CD14-positive monocyte (primary cell): ENCODE data around the gene THSD4. TPM values are rescaled to one million over a fixed set of nuclear protein-coding genes. Genes with fewer than 3 reads are reported as not detected.

Source experiments
- DNase-seq, 3 donors: peaks; one replicate each; pipeline ENCODE4 v3.0.0-alpha.2; 2011 to 2022
- H2AFZ ChIP-seq: 2 replicates; pipeline ENCODE4 v1.6.0; 2012; ENCODE audit warnings: mild to moderate bottlenecking, low read depth, low read length, inconsistent platforms; ENCODE audit not compliant: insufficient read depth, poor library complexity, severe bottlenecking
- H3K27ac ChIP-seq, 2 donors: 1 replicate in 1 of 2; 2 replicates in 1 of 2; pipeline ENCODE4 v1.5.1; 2012 to 2013; ENCODE audit warnings: low read length in 2 of 2, control low read depth in 1 of 2, inconsistent platforms in 1 of 2, low read depth in 1 of 2, mild to moderate bottlenecking in 1 of 2
- H3K27me3 ChIP-seq, 2 donors: one replicate each; pipeline versions ENCODE4 v1.6.0 to v1.6.1; 2011 to 2013; ENCODE audit warnings: low read length in 2 of 2; ENCODE audit not compliant: control insufficient read depth in 2 of 2, insufficient read depth in 2 of 2
- H3K36me3 ChIP-seq, 2 donors: replicated peaks in 1 of 2; 1 replicate in 1 of 2; 2 replicates in 1 of 2; pipeline versions ENCODE4 v1.5.1 to v1.6.1; 2012 to 2013; ENCODE audit warnings: low read length in 2 of 2, control low read depth in 1 of 2, inconsistent platforms in 1 of 2, mild to moderate bottlenecking in 1 of 2; ENCODE audit not compliant: insufficient read depth in 2 of 2, control insufficient read depth in 1 of 2
- H3K4me1 ChIP-seq, 2 donors: 1 replicate in 1 of 2; 2 replicates in 1 of 2; pipeline versions ENCODE4 v1.5.1 to v1.6.1; 2012 to 2013; ENCODE audit warnings: low read length in 2 of 2, control low read depth in 1 of 2, inconsistent platforms in 1 of 2, mild to moderate bottlenecking in 1 of 2, moderate library complexity in 1 of 2; ENCODE audit not compliant: insufficient read depth in 2 of 2, control insufficient read depth in 1 of 2
- H3K4me2 ChIP-seq: replicated peaks from 2 replicates; pipeline ENCODE3; 2012; ENCODE audit warnings: low read length, moderate library complexity, mild to moderate bottlenecking; ENCODE audit not compliant: poor library complexity, severe bottlenecking; ENCODE audit errors: extremely low read depth
- H3K4me3 ChIP-seq, 3 experiments: fragments of 200-600 bp in 1 of 3; sonication (generic) in 1 of 3; replicated peaks in 1 of 3; 1 replicate in 2 of 3; 2 replicates in 1 of 3; pipeline ENCODE4 v1.5.1; 2011 to 2013; ENCODE audit warnings: low read length in 3 of 3, mild to moderate bottlenecking in 3 of 3, control low read depth in 2 of 3, low read depth in 2 of 3, inconsistent platforms in 1 of 3, moderate library complexity in 1 of 3
- H3K79me2 ChIP-seq: 2 replicates; pipeline ENCODE4 v1.6.0; 2012; ENCODE audit warnings: mild to moderate bottlenecking, control low read depth, inconsistent platforms, low read length, moderate library complexity; ENCODE audit not compliant: insufficient read depth
- H3K9ac ChIP-seq: 2 replicates; pipeline ENCODE4 v1.6.0; 2017; ENCODE audit warnings: low read length, mild to moderate bottlenecking; ENCODE audit not compliant: insufficient read depth, poor library complexity, severe bottlenecking
- H3K9me3 ChIP-seq, 2 donors: replicated peaks in 1 of 2; 1 replicate in 1 of 2; 2 replicates in 1 of 2; pipeline versions ENCODE4 v1.5.1 to v1.6.1; 2012 to 2013; ENCODE audit warnings: low read length in 2 of 2, control low read depth in 1 of 2; ENCODE audit not compliant: control insufficient read depth in 1 of 2, insufficient read depth in 1 of 2
- H4K20me1 ChIP-seq: 2 replicates; pipeline ENCODE4 v1.6.0; 2012; ENCODE audit warnings: mild to moderate bottlenecking, low read length, control low read depth, moderate library complexity; ENCODE audit not compliant: insufficient read depth
- H3K27ac Mint-ChIP-seq, 7 donors: one replicate each; pipeline ENCODE4 v1.8.0; 2020; ENCODE audit warnings: mild to moderate bottlenecking in 7 of 7, mixed read lengths in 7 of 7, moderate library complexity in 6 of 7, inconsistent platforms in 2 of 7
- H3K27me3 Mint-ChIP-seq, 3 donors: one replicate each; pipeline ENCODE4 v1.8.0; 2021 to 2022; ENCODE audit warnings: low read depth in 3 of 3, mild to moderate bottlenecking in 3 of 3, mixed read lengths in 3 of 3, moderate library complexity in 3 of 3, inconsistent platforms in 1 of 3
- H3K36me3 Mint-ChIP-seq, 2 donors: one replicate each; pipeline ENCODE4 v1.8.0; 2020; ENCODE audit warnings: mixed read lengths in 2 of 2, inconsistent platforms in 1 of 2, mild to moderate bottlenecking in 1 of 2
- H3K4me1 Mint-ChIP-seq: one replicate; pipeline ENCODE4 v1.8.0; 2020; ENCODE audit warnings: mild to moderate bottlenecking, mixed read lengths
- H3K4me3 Mint-ChIP-seq, 2 donors: one replicate each; pipeline ENCODE4 v1.8.0; 2020; ENCODE audit warnings: mild to moderate bottlenecking in 2 of 2, mixed read lengths in 2 of 2, moderate library complexity in 1 of 2
- H3K9me3 Mint-ChIP-seq, 7 donors: one replicate each; pipeline ENCODE4 v1.8.0; 2020 to 2022; ENCODE audit warnings: mixed read lengths in 7 of 7, mild to moderate bottlenecking in 6 of 7, moderate library complexity in 6 of 7, inconsistent platforms in 2 of 7
- WGBS: methylation state at CpG from one replicate; pipeline ENCODE4 v1.1.5; 2013; ENCODE audit warnings: missing lambda C conversion rate; ENCODE audit not compliant: insufficient coverage; 5-methylcytosine and 5-hydroxymethylcytosine counted together
- intact Hi-C, 2 donors: fragments of 100-400 bp; cut with micrococcal nuclease; formaldehyde crosslinking; loops; one replicate each; pipeline versions ENCODE4 v1.15.0 to v1.15.1; 2023
- polyA plus RNA-seq, 3 donors: library from polyadenylated mRNA; depleted of rRNA in 1 of 3; unstranded in 2 of 3; stranded (reverse) in 1 of 3; fragments of 300-500 nt in 2 of 3; fragments of >200 nt in 1 of 3; fragmentation: Illumina TruSeq in 2 of 3; gene quantifications; 1 replicate in 2 of 3; 2 replicates in 1 of 3; pipeline ENCODE4 v1.2.3, GENCODE V29; 2012 to 2021
- TF ChIP-seq, protein P1 (sequence below): fragments of 200-600 bp; IDR thresholded peaks from one replicate; pipeline ENCODE4 v1.8.0; 2022; ENCODE audit warnings: antibody characterized with exemption, mild to moderate bottlenecking

THSD4 gene
- polyA plus RNA-seq, 3 donors = not detected

DNA sequence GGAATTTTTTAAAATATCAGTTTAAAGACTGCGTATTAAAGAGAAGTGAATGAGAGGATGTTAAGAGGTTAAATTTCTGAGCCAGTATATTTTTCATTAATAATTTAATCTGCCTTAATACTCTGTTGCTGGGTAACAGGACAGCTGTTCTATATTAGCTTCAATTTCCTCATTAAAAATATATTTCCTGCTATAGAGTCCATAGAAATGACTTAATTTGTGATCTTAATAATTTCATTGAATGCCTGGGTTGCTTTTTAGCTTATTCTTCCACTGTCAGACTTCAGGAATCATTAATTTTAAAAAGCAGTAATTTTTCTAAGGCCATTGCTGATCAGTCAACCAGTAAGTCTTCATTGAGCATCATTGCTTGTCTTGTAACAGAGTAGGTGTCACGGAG lies 129.0 kb downstream of the THSD4 start:
- Mint-ChIP-seq H3K27ac (no peak overlapping the region), H3K9me3 (peaks cover 0 to 4% (median 1%) of the 10 kb centered on the region in 7 donors), H3K4me3 (no peak overlapping the region), H3K4me1 (no peaks in the 10 kb centered on the region), H3K27me3 (peaks cover 0 to 5% (median 3%) of the 10 kb centered on the region in 3 donors), H3K36me3 (no peaks in the 10 kb centered on the region)
- no peak for DNase-seq
- Histone ChIP-seq H3K4me2 (no peak overlapping the region), H3K79me2 (no peaks in the 10 kb centered on the region), H3K9ac (no peak overlapping the region), H3K27ac (no peak overlapping the region), H3K27me3 (no peaks in the 10 kb centered on the region), H3K36me3 (no peaks in the 10 kb centered on the region), H2AFZ (no peak overlapping the region), H3K4me1 (no peaks in the 10 kb centered on the region), H3K9me3 (no peaks in the 10 kb centered on the region), H4K20me1 (no peaks in the 10 kb centered on the region), H3K4me3 (no peak overlapping the region)
- no CpG with 5 or more reads among the region's 2 CpGs for WGBS
- intact Hi-C loops = no loop called here
- TF ChIP-seq, protein P1, sequence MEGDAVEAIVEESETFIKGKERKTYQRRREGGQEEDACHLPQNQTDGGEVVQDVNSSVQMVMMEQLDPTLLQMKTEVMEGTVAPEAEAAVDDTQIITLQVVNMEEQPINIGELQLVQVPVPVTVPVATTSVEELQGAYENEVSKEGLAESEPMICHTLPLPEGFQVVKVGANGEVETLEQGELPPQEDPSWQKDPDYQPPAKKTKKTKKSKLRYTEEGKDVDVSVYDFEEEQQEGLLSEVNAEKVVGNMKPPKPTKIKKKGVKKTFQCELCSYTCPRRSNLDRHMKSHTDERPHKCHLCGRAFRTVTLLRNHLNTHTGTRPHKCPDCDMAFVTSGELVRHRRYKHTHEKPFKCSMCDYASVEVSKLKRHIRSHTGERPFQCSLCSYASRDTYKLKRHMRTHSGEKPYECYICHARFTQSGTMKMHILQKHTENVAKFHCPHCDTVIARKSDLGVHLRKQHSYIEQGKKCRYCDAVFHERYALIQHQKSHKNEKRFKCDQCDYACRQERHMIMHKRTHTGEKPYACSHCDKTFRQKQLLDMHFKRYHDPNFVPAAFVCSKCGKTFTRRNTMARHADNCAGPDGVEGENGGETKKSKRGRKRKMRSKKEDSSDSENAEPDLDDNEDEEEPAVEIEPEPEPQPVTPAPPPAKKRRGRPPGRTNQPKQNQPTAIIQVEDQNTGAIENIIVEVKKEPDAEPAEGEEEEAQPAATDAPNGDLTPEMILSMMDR = no peak

DNA sequence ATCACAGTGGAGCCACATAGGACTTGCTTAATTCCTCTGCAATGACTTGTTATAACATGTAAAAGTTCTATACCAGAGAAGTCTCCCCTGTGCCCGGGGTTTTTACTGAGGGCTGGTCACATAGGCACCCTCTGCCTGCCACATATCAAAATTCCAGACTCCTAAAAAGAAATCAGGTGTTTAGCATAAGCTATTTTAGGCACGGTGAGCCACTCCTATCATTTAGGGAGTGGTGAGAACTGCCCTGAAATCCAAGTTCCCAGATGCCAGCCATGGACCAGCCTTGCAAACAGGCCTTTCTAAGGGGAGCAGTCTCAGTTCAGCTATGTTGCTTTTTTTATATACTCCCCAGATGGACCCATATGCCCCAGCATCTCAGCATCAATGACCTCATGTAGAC lies 130.3 kb downstream of the THSD4 start:
- WGBS = no CpG with 5 or more reads among the region's 2 CpGs
- Histone ChIP-seq H3K36me3 (no peaks in the 10 kb centered on the region), H4K20me1 (no peaks in the 10 kb centered on the region), H3K4me2 (no peak overlapping the region), H3K79me2 (no peaks in the 10 kb centered on the region), H3K9me3 (no peaks in the 10 kb centered on the region), H3K27me3 (no peaks in the 10 kb centered on the region), H2AFZ (no peak overlapping the region), H3K4me1 (no peaks in the 10 kb centered on the region), H3K27ac (no peak overlapping the region), H3K4me3 (no peak overlapping the region), H3K9ac (no peak overlapping the region)
- H3K4me1 Mint-ChIP-seq = no peaks in the 10 kb centered on the region
- intact Hi-C loops = no loop called here
- no peak for DNase-seq
- H3K27ac Mint-ChIP-seq = no peak overlapping the region
- no peaks in the 10 kb centered on the region for H3K36me3 Mint-ChIP-seq
- H3K9me3 Mint-ChIP-seq = peaks cover 0 to 4% (median 1%) of the 10 kb centered on the region in 7 donors
- no peak overlapping the region for H3K4me3 Mint-ChIP-seq
- TF ChIP-seq, protein P1 = no peak
- H3K27me3 Mint-ChIP-seq = peaks cover 2 to 5% (median 3%) of the 10 kb centered on the region in 3 donors
